Activated naive CD4-positive, alpha-beta T cell treated with anti-CD3 and anti-CD28 coated beads for 36 hours (primary cell): Measurements from ENCODE around the gene TRERF1. TPM values are rescaled to one million over a fixed set of nuclear protein-coding genes. Genes with fewer than 3 reads are reported as not detected.

Experiments used
- CTCF ChIA-PET: fragments of 350-600 bp; sonication (Branson Sonifier 250); formaldehyde crosslinking; loops from one replicate; lab custom pipeline; 2021; ENCODE audit warnings: antibody characterized with exemption; lab: Charles Lee
- DNase-seq: peaks from one replicate; pipeline ENCODE4 v3.0.0-alpha.2; 2020
- H3K27ac Mint-ChIP-seq: one replicate; pipeline ENCODE4 v1.8.0; 2021; ENCODE audit warnings: mild to moderate bottlenecking, mixed read lengths
- H3K27me3 Mint-ChIP-seq: one replicate; pipeline ENCODE4 v1.8.0; 2021; ENCODE audit warnings: low read depth, mixed read lengths
- H3K36me3 Mint-ChIP-seq: one replicate; pipeline ENCODE4 v1.8.0; 2021; ENCODE audit warnings: low read depth, mixed read lengths
- H3K4me1 Mint-ChIP-seq: one replicate; pipeline ENCODE4 v1.8.0; 2021; ENCODE audit warnings: low read depth, mixed read lengths
- H3K4me3 Mint-ChIP-seq: one replicate; pipeline ENCODE4 v1.8.0; 2021; ENCODE audit warnings: mild to moderate bottlenecking, moderate library complexity, mixed read lengths
- H3K9me3 Mint-ChIP-seq: one replicate; pipeline ENCODE4 v1.8.0; 2021; ENCODE audit warnings: mixed read lengths
- intact Hi-C: fragments of 100-400 bp; cut with micrococcal nuclease; formaldehyde crosslinking; loops from one replicate; pipeline ENCODE4 v1.15.1; 2023
- total RNA-seq, 2 experiments: library from RNA; stranded (reverse); gene quantifications; one replicate each; pipeline ENCODE4 v1.2.3, GENCODE V29; 2021

Gene TRERF1
- total RNA-seq, 2 experiments from 2014 or later: 6.7 to 6.9 TPM

- DNase-seq: no peak
- intact Hi-C loops: no loop called here
- H3K27me3 Mint-ChIP-seq: no peaks in the 10 kb centered on the region
- H3K36me3 Mint-ChIP-seq: peaks cover 6% of the 10 kb centered on the region
- H3K9me3 Mint-ChIP-seq: no peaks in the 10 kb centered on the region
- H3K27ac Mint-ChIP-seq: no peak overlapping the region
- CTCF ChIA-PET: no interaction called here
- H3K4me3 Mint-ChIP-seq: no peak overlapping the region
- H3K4me1 Mint-ChIP-seq: peaks cover 14% of the 10 kb centered on the region
Observed at GRCh38 chr6:42293386-42293977, 158.2 kb downstream of the TRERF1 start.

DNA sequence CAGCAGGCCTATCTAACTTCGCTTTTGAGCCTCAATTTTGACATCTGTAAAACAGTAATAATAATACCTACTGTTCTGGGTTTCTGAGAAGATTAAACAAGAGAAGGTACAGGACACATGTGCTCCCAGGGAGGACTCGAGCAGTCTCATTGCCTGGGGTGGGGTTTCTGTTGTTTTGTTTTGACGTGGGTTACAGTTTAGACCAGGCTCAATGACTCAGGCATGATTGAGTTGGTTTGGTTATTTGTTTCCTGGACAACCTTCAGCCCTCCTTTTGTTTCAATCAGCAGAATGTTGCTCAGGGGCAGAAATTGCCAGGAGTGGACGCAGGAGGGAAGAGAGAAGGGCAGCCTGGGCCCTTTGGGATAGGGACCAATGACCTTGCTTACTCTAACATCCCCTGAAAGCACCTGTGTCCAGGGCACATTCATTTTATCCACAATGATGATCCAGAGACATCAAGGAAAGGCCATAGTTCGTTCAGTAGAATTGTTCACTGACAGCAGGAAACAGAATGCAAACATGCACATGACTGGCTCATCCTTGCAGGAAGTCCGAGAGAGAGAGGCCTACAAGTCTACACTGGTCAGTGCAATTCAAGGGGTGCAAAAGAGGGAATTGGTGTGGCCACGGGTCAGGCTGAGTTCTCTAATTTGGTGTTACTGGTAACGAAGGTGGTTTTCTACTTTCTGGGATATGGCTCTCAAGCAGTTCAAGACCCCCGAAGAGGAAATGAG, 159.6 kb downstream of the TRERF1 start:
- H3K4me3 Mint-ChIP-seq: no peak overlapping the region
- intact Hi-C loops: no loop called here
- no peak overlapping the region for H3K27ac Mint-ChIP-seq
- H3K27me3 Mint-ChIP-seq: no peaks in the 10 kb centered on the region
- peaks cover 3% of the 10 kb centered on the region for H3K9me3 Mint-ChIP-seq
- CTCF ChIA-PET: no interaction called here
- no peak for DNase-seq
- H3K4me1 Mint-ChIP-seq: peaks cover 18% of the 10 kb centered on the region
- peaks cover 10% of the 10 kb centered on the region for H3K36me3 Mint-ChIP-seq

DNA sequence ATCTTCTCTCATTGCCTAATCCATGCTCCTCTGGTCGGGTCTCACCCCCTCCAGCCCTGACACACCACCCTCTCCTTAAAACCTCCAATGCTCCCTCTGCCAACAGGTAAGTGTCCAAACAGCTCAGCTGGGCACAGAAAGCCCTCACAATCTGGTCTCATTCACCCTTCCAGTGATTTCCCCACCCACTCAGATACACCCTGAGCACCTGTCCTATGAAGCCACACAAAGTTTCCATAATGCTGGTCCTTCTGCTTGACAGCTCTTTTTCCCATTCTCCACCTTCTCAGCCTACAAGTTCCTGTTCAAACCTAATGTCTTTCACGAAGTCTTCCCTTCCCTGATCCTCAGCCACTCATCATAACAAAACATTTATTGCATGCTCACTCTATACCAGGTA, 164.0 kb downstream of the TRERF1 start:
- peaks cover 8% of the 10 kb centered on the region for H3K4me1 Mint-ChIP-seq
- peaks cover 8% of the 10 kb centered on the region for H3K36me3 Mint-ChIP-seq
- intact Hi-C loops: no loop called here
- H3K4me3 Mint-ChIP-seq: no peak overlapping the region
- DNase-seq: no peak
- CTCF ChIA-PET: interaction anchor here (0.5 kb wide), 1 partner anchor 414 kb away, joined by 3 read pairs; no protein-coding TSS in a partner anchor
- no peaks in the 10 kb centered on the region for H3K27me3 Mint-ChIP-seq
- peaks cover 5% of the 10 kb centered on the region for H3K9me3 Mint-ChIP-seq
- H3K27ac Mint-ChIP-seq: no peak overlapping the region

DNA sequence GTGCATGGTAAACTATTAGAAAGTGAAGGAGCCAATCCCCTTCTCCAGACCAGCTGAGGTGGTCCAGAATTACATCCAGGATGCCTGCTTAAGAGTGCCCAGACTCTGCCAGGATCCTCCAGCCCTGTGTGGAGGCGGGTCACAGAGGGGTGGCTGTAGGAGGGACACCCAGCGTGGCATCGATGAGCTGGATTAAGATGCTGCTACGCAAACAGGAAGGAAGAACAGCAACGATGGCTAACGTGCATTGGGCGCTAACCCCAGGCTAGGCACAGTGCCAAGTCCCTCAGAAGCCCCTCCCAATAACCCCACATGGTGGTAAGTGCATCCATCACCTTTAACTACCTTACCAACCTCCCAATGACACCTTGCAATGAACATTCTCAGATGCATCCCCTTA, 170.2 kb downstream of the TRERF1 start:
- peaks cover 36% of the 10 kb centered on the region for H3K4me1 Mint-ChIP-seq
- no peak overlapping the region for H3K27ac Mint-ChIP-seq
- peak; percentile 51 for DNase-seq
- no peaks in the 10 kb centered on the region for H3K27me3 Mint-ChIP-seq
- peaks cover 5% of the 10 kb centered on the region for H3K9me3 Mint-ChIP-seq
- no peak overlapping the region for H3K4me3 Mint-ChIP-seq
- CTCF ChIA-PET: no interaction called here
- peaks cover 2% of the 10 kb centered on the region for H3K36me3 Mint-ChIP-seq
- intact Hi-C loops: no loop called here

GRCh38 chr6:42280966-42281533, 170.7 kb downstream of the TRERF1 start:
- no peak overlapping the region for H3K27ac Mint-ChIP-seq
- no peaks in the 10 kb centered on the region for H3K27me3 Mint-ChIP-seq
- H3K4me3 Mint-ChIP-seq: no peak overlapping the region
- intact Hi-C loops: no loop called here
- peaks cover 5% of the 10 kb centered on the region for H3K9me3 Mint-ChIP-seq
- no peak for DNase-seq
- CTCF ChIA-PET: interaction anchor here (1.3 to 1.9 kb wide), 2 partner anchors 250 to 266 kb away, joined by 3 to 5 read pairs; no protein-coding TSS in a partner anchor
- peaks cover 2% of the 10 kb centered on the region for H3K36me3 Mint-ChIP-seq
- peaks cover 36% of the 10 kb centered on the region for H3K4me1 Mint-ChIP-seq

DNA sequence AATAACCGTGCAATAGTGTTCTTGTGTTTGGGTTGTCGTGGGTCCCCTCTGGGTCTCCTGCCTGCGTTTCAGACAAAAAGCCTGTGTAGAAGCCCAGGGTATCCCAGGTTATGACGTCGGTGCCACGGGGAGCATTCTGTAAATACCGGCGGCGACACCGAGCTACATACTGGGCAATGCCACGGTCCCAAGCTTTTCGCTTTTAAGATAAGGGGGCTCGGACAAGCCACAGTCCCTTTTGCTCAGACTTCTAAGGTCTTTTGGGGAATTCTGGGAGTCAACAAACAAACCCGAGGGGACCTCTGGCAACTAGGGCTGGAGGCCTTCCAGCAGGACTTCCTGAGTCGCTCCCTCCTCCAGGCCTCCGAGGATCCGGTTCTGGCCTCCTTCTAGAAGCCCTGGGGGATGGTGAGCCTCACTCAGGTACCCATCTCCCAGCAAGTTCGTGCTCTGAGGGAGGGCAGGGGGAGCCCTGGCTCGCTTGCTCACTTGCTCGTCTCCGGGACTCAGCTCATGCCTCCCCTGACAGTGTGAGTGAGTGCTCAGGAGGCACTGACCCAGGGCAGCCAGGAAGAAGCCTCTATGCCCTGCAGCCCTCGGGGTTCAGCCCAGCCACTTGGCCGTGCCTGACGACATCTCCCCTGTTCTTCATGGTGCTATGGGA, 171.6 kb downstream of the TRERF1 start:
- CTCF ChIA-PET: interaction anchor here (1.3 to 1.9 kb wide), 2 partner anchors 251 to 267 kb away, joined by 3 to 5 read pairs; no protein-coding TSS in a partner anchor
- no peak overlapping the region for H3K4me3 Mint-ChIP-seq
- H3K27ac Mint-ChIP-seq: no peak overlapping the region
- no peaks in the 10 kb centered on the region for H3K27me3 Mint-ChIP-seq
- peaks cover 2% of the 10 kb centered on the region for H3K36me3 Mint-ChIP-seq
- peaks cover 36% of the 10 kb centered on the region for H3K4me1 Mint-ChIP-seq
- intact Hi-C loops: no loop called here
- DNase-seq: no peak
- peaks cover 5% of the 10 kb centered on the region for H3K9me3 Mint-ChIP-seq

GRCh38 chr6:42279144-42279781, 172.5 kb downstream of the TRERF1 start:
- H3K27me3 Mint-ChIP-seq: no peaks in the 10 kb centered on the region
- H3K27ac Mint-ChIP-seq: no peak overlapping the region
- no peak overlapping the region for H3K4me3 Mint-ChIP-seq
- peaks cover 5% of the 10 kb centered on the region for H3K9me3 Mint-ChIP-seq
- peaks cover 36% of the 10 kb centered on the region for H3K4me1 Mint-ChIP-seq
- H3K36me3 Mint-ChIP-seq: peaks cover 2% of the 10 kb centered on the region
- peak; percentile 26 for DNase-seq
- CTCF ChIA-PET: interaction anchor here (1.3 to 1.9 kb wide), 2 partner anchors 252 to 268 kb away, joined by 3 to 5 read pairs; no protein-coding TSS in a partner anchor
- intact Hi-C loops: no loop called here

DNA sequence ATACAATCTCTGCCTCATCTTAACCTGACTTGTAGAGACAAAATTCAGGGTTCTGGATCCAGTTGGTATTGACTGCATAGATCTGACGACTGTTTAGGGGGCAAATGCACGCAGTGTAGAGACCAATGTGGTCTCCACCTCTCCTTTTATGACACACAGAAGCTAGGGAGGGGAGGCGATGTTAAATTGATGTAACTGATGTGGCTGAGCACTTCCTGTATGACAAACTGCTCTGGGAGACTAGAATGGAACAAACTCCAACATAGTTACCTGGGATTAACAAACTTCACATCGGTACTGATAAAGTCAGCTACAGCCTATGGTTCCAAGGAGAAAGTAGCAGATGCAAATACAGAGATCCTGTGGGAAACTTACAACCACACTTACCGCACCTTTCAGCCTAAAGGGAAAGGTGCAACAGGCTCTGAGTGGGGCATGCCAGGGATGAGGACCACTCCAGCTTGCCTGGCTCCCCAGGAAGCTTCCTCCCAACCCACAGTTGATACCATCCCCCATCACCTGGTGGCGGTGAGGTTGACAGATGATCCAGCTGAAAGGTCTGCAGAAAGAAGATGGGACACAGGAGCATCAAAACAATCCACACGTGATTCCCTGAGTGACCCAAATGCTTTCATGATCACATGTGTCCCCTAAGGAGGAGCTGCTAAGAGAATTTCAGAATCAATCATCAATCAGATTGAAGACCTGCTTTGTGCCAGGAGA, 173.4 kb downstream of the TRERF1 start:
- peaks cover 36% of the 10 kb centered on the region for H3K4me1 Mint-ChIP-seq
- intact Hi-C loops: no loop called here
- no peaks in the 10 kb centered on the region for H3K27me3 Mint-ChIP-seq
- peaks cover 5% of the 10 kb centered on the region for H3K9me3 Mint-ChIP-seq
- H3K4me3 Mint-ChIP-seq: no peak overlapping the region
- no peak overlapping the region for H3K27ac Mint-ChIP-seq
- CTCF ChIA-PET: interaction anchor here (1.1 kb wide), 1 partner anchor 269 kb away, joined by 5 read pairs; no protein-coding TSS in a partner anchor
- DNase-seq: peak; percentile 25
- peaks cover 2% of the 10 kb centered on the region for H3K36me3 Mint-ChIP-seq

GRCh38 chr6:42276034-42276890, 175.5 kb downstream of the TRERF1 start:
- Mint-ChIP-seq H3K27me3 (no peaks in the 10 kb centered on the region), H3K4me3 (no peak overlapping the region), H3K9me3 (no peaks in the 10 kb centered on the region), H3K36me3 (no peaks in the 10 kb centered on the region), H3K27ac (no peak overlapping the region), H3K4me1 (peaks cover 28% of the 10 kb centered on the region)
- no peak for DNase-seq
- intact Hi-C loops: no loop called here
- CTCF ChIA-PET: interaction anchor here (1.1 to 1.6 kb wide), 2 partner anchors 13 to 271 kb away, joined by 3 to 5 read pairs; no protein-coding TSS in a partner anchor

GRCh38 chr6:42275376-42276033, 176.2 kb downstream of the TRERF1 start:
- CTCF ChIA-PET: interaction anchor here (1.0 kb wide), 1 partner anchor 272 kb away, joined by 3 read pairs; no protein-coding TSS in a partner anchor

More at GRCh38 chr6:42275376-42276033, 176.2 kb downstream of the TRERF1 start:
- Mint-ChIP-seq H3K4me1 (peaks cover 24% of the 10 kb centered on the region), H3K36me3 (no peaks in the 10 kb centered on the region), H3K27ac (no peak overlapping the region), H3K4me3 (no peak overlapping the region), H3K9me3 (no peaks in the 10 kb centered on the region), H3K27me3 (no peaks in the 10 kb centered on the region)
- no peak for DNase-seq
- intact Hi-C loops: no loop called here
